ENCODE results near the gene USP47. TPM values are rescaled to one million over a fixed set of nuclear protein-coding genes. Genes with fewer than 3 reads are reported as not detected.
A peak's percentile ranks its signal among the peaks of the same experiment; 100 is the strongest.

The USP47 gene
- total RNA-seq, 2 experiments from 2014 or later: 34.5 to 38.4 TPM

DNA sequence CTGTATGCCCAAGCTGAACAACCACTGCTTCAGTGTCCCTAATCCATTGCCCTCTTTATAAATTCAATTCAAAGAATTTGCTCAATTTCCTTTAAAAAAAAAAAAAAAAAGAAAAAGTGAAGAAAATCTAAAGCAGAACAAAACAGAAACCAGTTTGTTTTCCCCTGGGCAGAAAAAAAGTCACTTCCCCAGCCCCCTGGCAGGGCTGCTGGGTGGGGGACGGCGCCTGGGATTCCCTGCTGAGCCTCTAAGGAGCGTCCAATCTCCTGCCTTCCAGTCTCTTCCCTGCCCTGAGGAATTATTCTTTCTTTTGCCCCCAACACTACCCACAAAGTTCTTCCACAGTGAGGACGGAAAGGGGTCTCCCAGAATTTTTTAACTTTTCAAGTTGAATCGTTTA, 142.8 kb downstream of the USP47 start:
- Mint-ChIP-seq H3K27me3 (ENCODE audit: low read depth) (no peaks in the 10 kb centered on the region), H3K36me3 (ENCODE audit: low read depth) (no peaks in the 10 kb centered on the region), H3K27ac (no peak overlapping the region), H3K4me1 (ENCODE audit: low read depth) (no peaks in the 10 kb centered on the region), H3K4me3 (no peak overlapping the region), H3K9me3 (ENCODE audit: insufficient read depth) (no peaks in the 10 kb centered on the region)
- CTCF ChIA-PET: interaction anchor here (0.7 kb wide), 1 partner anchor 31 kb away, joined by 3 read pairs; no protein-coding TSS in a partner anchor
- no peak for ATAC-seq
- POLR2A ChIA-PET: no interaction called here
- DNase-seq: no peak

DNA sequence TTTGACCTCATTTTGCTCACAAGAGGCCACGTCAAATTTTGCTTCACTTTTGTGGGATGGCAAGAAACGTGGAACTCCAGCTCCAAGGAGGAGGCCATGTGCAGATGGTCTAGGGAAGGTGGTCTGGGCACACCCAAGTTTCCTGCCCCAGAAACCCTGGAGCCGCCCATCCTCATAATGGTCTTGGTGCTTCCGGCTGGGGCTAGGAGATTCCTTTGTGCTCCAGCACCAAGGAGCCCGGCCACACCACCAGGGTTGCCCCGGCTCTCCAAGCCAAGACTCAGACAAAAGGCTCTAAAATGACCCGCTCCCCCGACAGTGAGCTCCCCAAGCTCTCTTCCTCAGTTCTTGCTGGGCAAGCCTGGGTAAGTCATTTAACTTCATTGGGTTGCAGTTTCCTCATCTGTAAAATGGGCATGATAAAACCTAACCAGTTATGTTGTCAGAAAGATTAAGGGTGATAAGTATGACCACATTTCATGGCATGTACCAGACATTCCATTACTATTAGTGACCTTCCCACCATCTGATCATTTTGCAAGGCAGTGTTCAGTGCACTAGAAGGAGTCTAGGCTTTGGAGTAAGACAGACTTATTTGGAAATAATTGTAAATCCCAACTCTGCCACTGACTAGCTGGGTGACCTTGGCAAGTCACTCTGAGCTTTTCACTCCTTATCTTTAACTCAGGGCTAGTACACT, 143.4 kb downstream of the USP47 start:
- Mint-ChIP-seq H3K27ac (no peak overlapping the region), H3K27me3 (ENCODE audit: low read depth) (no peaks in the 10 kb centered on the region), H3K4me1 (ENCODE audit: low read depth) (no peaks in the 10 kb centered on the region), H3K4me3 (no peak overlapping the region), H3K9me3 (ENCODE audit: insufficient read depth) (no peaks in the 10 kb centered on the region), H3K36me3 (ENCODE audit: low read depth) (no peaks in the 10 kb centered on the region)
- ChIA-PET CTCF (interaction anchor here (0.7 kb wide), 2 partner anchors 31 to 296 kb away, joined by 3 read pairs; no protein-coding TSS in a partner anchor), POLR2A (no interaction called here)
- no peak for ATAC-seq
- DNase-seq: no peak

DNA sequence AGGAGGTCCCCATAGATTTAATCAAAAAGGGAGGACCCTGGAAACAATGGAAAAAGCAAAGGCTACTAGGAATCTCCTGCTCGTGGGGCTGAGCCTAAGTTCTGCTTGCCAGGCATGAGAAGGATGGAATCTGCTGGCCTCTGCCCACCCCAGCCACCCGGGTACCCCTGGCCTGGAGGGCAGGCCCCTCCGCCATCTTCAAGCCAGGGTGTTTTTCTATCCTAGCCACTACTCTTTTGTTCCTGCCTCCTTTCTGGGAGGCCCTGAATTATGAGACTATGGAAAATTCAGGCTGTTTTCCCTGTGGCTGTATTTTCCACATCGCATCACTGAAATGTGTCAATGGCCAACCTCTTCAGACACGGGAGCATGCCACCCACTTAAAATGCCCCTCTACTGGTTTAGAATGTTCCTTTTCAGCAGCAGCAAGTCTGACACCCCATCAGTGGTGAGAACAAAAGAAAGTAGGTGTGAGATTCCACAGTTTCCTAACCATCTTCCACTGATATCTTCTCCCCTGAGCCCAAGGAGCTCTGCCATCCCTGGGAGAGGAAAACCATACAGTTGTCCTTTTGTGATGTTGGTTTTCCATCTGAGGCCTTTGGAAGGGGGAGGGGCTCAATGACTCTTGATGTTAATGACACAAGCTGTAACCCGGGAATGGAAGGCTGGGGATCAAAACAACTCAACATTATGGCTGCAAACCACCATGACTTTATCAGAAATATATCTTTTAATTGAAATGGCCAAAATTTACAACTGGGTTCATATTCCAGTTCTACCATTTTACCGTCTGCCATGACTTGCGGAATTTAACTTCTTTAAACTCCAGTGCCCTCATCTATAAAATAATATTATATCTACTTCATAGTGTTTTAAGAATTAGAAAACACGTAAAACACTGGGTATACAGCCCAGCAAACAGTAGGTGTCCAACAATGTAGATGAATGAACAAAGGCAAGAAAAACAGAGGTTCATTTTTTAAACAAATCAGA, 144.5 kb downstream of the USP47 start:
- peaks cover 3% of the 10 kb centered on the region for H3K27me3 Mint-ChIP-seq (ENCODE audit: low read depth)
- no peaks in the 10 kb centered on the region for H3K4me1 Mint-ChIP-seq (ENCODE audit: low read depth)
- no peak overlapping the region for H3K4me3 Mint-ChIP-seq
- CTCF ChIA-PET: interaction anchor here (0.6 to 0.7 kb wide), 2 partner anchors 245 to 295 kb away, joined by 3 read pairs; no protein-coding TSS in a partner anchor
- no peaks in the 10 kb centered on the region for H3K36me3 Mint-ChIP-seq (ENCODE audit: low read depth)
- no peak for DNase-seq
- POLR2A ChIA-PET: no interaction called here
- ATAC-seq: no peak
- H3K27ac Mint-ChIP-seq: no peak overlapping the region
- no peaks in the 10 kb centered on the region for H3K9me3 Mint-ChIP-seq (ENCODE audit: insufficient read depth)

DNA sequence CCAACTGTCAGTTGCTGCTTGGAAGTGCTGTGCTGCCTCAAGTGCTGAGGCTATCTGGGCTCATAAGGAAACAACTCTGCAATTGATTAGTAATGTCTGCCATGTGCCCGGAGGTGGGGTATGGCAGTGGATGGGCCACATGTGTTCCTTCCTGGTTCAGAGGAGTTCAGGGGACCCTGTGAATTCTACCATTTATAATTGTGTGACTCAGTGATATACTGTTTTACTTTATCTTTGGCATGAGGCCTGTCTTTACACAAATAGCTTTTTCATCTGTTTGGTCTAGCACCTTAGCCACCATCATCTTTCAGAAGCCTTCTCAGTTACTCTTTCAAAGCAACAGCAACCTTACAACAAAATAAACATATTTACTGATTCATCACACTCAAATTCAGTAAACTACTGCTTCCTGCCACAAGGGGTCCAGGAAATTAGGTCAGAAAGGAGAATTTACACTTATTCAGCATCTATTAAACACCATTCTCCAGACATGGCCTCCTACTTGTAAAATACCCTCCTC, 145.8 kb downstream of the USP47 start:
- Mint-ChIP-seq H3K9me3 (ENCODE audit: insufficient read depth) (no peaks in the 10 kb centered on the region), H3K36me3 (ENCODE audit: low read depth) (no peaks in the 10 kb centered on the region), H3K27me3 (ENCODE audit: low read depth) (peaks cover 3% of the 10 kb centered on the region), H3K4me1 (ENCODE audit: low read depth) (no peaks in the 10 kb centered on the region), H3K27ac (no peak overlapping the region), H3K4me3 (no peak overlapping the region)
- ATAC-seq (peak; percentile 19), DNase-seq (no peak)
- POLR2A ChIA-PET: no interaction called here
- CTCF ChIA-PET: no interaction called here

DNA sequence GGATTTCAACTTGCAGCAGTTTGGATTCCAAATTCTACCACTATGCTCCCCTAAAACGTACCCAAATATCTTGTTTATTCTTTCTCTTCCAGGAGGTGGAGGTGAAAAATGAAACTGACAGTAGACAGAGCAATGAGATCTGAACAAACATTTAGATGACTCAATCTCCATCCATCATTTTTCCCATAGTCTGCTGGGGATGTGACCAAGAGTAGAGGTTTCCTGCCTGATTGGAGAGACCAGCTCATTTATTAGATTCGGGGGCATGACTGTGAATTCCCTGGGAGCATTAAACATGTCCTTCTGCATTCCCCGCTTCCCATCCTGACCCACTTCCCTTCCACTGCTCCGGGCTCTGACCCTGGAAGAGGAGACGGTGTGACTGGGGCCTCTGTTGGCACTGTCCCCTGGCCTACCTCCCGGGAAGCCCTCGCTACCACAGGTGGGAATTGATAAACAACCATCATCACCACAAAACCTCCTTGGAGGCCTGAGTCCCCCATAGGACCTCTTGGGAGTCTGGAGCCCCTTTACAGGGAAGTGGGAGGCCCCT, 146.4 kb downstream of the USP47 start:
- Mint-ChIP-seq H3K27me3 (ENCODE audit: low read depth) (peaks cover 3% of the 10 kb centered on the region), H3K36me3 (ENCODE audit: low read depth) (no peaks in the 10 kb centered on the region), H3K9me3 (ENCODE audit: insufficient read depth) (no peaks in the 10 kb centered on the region), H3K27ac (no peak overlapping the region), H3K4me3 (no peak overlapping the region), H3K4me1 (ENCODE audit: low read depth) (no peaks in the 10 kb centered on the region)
- ATAC-seq (no peak), DNase-seq (no peak)
- CTCF ChIA-PET: no interaction called here
- POLR2A ChIA-PET: no interaction called here

DNA sequence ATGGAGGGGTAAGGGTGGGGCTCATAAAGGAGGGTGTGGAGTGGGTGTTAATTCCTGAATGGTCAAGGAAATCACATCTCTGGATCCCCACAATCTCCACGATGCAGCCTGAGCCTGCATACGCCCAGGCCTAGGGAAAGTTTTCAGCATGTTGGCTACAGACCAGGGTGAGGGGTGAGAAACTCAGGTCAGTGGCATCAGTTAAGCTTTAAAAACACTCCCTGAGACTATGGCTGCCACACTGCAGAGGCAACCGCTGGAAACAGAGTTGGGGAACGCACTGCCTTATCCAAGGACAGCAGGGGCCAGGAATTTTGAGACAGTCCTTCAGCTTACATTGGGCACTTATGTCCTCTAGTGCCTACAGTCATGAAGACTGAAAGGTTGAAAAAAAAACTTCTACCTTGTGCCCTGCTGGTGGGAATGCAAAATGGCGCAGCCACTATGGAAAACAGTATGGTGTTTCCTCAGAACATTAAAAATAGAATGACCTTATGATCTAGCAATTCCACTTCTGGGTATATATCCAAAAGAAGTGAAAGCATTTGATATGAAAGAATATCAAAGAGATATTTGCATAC, 147.0 kb downstream of the USP47 start:
- H3K27me3 Mint-ChIP-seq (ENCODE audit: low read depth): peaks cover 6% of the 10 kb centered on the region
- no peaks in the 10 kb centered on the region for H3K9me3 Mint-ChIP-seq (ENCODE audit: insufficient read depth)
- H3K36me3 Mint-ChIP-seq (ENCODE audit: low read depth): no peaks in the 10 kb centered on the region
- no peaks in the 10 kb centered on the region for H3K4me1 Mint-ChIP-seq (ENCODE audit: low read depth)
- ChIA-PET CTCF (no interaction called here), POLR2A (no interaction called here)
- DNase-seq (no peak), ATAC-seq (no peak)
- no peak overlapping the region for H3K27ac Mint-ChIP-seq
- no peak overlapping the region for H3K4me3 Mint-ChIP-seq

DNA sequence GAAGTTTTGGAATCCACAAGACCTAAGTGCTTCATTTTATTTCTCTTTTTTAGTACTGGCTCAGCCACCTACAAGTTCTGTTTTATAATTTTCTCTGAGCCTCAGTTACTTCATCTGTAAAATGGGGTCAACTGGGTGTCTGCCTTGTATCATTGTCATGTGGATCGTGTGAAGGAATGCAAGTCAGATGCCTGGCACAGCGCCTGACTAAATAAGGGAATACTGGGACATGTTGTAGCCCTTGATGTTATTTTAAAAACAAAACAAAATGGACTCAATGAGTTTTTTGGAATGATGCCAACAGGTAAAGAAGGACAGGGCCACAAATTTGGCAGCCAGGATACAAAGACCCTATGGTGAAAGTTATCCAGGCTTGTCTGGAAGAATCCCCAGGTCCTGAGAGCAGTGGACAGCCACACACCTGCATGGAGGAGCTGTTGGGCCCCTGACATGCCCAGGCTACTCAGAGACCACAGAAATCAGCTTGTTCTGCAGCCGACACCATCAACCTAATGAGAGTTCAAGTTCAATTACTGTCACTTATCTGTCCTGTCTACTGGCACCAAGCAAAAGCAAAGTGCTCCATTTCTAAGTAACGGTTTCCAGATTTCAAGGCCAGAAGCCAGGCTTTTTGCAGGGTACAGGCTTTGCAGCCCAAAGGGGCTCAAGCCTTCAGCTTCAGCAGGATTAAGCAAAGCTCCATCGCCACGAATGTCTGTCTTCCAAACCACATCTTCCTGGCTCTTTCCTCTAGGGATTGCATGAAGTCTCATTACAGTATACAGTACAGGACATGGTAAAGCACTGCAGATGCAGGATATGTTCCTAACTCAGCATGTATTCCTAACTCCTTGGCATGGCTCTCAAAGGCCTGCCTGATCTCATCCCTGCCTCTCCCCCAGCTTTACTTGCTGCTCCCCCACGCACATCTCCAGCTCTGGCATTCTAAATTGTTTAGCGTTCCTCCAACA, 148.3 kb downstream of the USP47 start:
- ATAC-seq: no peak
- POLR2A ChIA-PET: interaction anchor here (0.8 kb wide), 1 partner anchor 89 kb away, joined by 3 read pairs; no protein-coding TSS in a partner anchor
- Mint-ChIP-seq H3K9me3 (ENCODE audit: insufficient read depth) (no peaks in the 10 kb centered on the region), H3K27ac (no peak overlapping the region), H3K4me1 (ENCODE audit: low read depth) (no peaks in the 10 kb centered on the region), H3K27me3 (ENCODE audit: low read depth) (peaks cover 13% of the 10 kb centered on the region), H3K36me3 (ENCODE audit: low read depth) (no peaks in the 10 kb centered on the region), H3K4me3 (no peak overlapping the region)
- no peak for DNase-seq
- CTCF ChIA-PET: interaction anchor here (1.4 to 2.1 kb wide), 2 partner anchors 23 to 191 kb away, joined by 4 to 7 read pairs; no protein-coding TSS in a partner anchor

DNA sequence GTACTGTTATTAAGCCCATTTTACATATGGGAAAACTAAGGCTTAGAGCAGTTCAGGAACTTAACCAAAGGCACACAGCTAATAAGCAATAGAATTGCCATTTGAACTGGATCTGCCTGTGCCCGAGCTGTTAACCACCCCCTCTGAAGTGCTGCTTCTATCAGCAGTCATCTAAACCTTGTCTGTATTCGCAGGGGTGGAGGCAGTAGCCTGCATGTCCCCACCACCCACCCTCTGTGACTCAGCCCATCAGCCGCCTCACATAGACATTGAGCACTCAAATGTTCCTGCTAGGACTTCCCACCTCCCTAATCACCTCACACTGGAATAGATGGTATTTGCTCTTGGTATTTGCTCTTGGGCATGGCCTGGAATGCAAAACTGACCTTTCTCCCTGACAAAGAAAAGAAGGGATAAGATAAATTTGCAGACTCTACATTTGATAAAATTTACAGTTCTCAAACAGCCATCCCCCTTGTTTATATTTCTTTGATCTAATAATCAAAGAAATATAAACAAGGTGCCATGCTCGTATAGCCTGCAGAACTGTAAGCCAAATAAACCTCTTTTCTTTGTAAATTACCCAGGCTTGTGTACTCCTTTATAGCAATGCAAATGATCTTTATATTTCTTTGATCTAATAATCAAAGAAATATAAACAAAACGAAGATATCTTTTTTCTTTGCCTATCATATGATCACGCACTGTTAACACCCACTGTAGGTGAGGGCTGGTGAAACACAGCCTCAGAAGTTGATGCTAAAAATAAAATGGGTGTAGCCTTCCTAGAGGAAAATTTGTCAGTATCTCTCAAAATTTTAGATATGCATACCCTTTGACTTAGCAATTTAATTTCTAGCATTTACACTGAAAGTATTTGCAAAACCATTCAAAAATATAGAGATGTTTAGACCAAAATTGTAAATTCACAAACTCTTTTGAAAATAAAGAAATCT, 150.8 kb downstream of the USP47 start:
- DNase-seq (no peak), ATAC-seq (no peak)
- no peaks in the 10 kb centered on the region for H3K9me3 Mint-ChIP-seq (ENCODE audit: insufficient read depth)
- H3K4me1 Mint-ChIP-seq (ENCODE audit: low read depth): peaks cover 8% of the 10 kb centered on the region
- CTCF ChIA-PET: no interaction called here
- POLR2A ChIA-PET: no interaction called here
- peaks cover 16% of the 10 kb centered on the region for H3K27me3 Mint-ChIP-seq (ENCODE audit: low read depth)
- no peak overlapping the region for H3K27ac Mint-ChIP-seq
- no peak overlapping the region for H3K4me3 Mint-ChIP-seq
- H3K36me3 Mint-ChIP-seq (ENCODE audit: low read depth): no peaks in the 10 kb centered on the region

DNA sequence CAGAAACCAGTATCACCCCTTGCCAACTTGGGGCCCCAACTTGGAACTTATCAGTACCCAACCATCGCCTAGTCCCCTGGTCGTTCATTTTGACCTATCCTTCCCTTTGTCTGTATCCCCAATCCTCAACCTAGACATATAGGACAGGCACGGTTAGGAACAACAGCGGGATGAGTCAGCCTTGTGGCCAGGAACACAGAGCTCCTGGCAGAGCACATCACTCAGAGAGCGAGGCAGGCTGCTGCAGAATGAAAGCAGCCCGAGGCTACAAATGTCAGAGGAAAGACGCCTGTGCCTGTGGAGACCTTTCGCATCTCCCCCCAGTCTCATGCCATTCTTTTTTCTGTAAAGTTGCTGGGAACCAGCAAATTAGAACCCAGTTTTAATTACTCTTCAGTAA, 152.1 kb downstream of the USP47 start:
- Mint-ChIP-seq H3K27ac (no peak overlapping the region), H3K36me3 (ENCODE audit: low read depth) (no peaks in the 10 kb centered on the region), H3K4me3 (no peak overlapping the region), H3K4me1 (ENCODE audit: low read depth) (peaks cover 17% of the 10 kb centered on the region), H3K27me3 (ENCODE audit: low read depth) (peaks cover 16% of the 10 kb centered on the region), H3K9me3 (ENCODE audit: insufficient read depth) (no peaks in the 10 kb centered on the region)
- ChIA-PET CTCF (interaction anchor here (2.6 kb wide), 1 partner anchor 50 kb away, joined by 6 read pairs; no protein-coding TSS in a partner anchor), POLR2A (no interaction called here)
- ATAC-seq (no peak), DNase-seq (no peak)

DNA sequence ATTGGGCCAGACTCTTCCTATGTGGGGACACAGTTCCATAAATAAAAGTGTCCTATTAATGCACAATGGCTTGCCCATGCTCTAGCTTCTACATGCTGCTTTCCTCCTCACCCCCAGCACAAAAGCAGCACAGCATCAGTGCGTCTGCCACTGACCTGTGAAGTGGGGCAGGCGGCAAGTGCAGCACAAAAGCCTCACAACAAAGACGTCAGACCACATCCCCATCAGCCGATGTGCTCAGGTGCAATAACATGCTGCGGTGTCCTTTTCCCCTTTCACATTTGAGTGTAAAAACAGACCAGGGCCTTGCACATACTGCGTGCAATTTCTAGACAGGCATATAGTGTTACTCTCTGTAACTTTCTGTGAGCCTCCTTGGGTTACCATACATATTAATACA, 153.8 kb downstream of the USP47 start:
- peaks cover 21% of the 10 kb centered on the region for H3K4me1 Mint-ChIP-seq (ENCODE audit: low read depth)
- H3K4me3 Mint-ChIP-seq: no peak overlapping the region
- DNase-seq (peak; percentile 27), ATAC-seq (no peak)
- ChIA-PET POLR2A (no interaction called here), CTCF (interaction anchor here (1.3 to 2.6 kb wide), 2 partner anchors 30 to 49 kb away, joined by 4 to 6 read pairs; no protein-coding TSS in a partner anchor)
- no peaks in the 10 kb centered on the region for H3K36me3 Mint-ChIP-seq (ENCODE audit: low read depth)
- H3K27me3 Mint-ChIP-seq (ENCODE audit: low read depth): peaks cover 14% of the 10 kb centered on the region
- no peak overlapping the region for H3K27ac Mint-ChIP-seq
- H3K9me3 Mint-ChIP-seq (ENCODE audit: insufficient read depth): no peaks in the 10 kb centered on the region
